HepG2 (cell line): ENCODE measurements around the gene AHNAK.

Experiments
- CTCF ChIP-seq: sonication (generic); formaldehyde crosslinking; IDR thresholded peaks from 2 replicates; pipeline ENCODE4 v1.5.0; 2020; ENCODE audit warnings: mild to moderate bottlenecking, missing genetic modification reagents, moderate library complexity
- DPF2 ChIP-seq: sonication (generic); formaldehyde crosslinking; IDR thresholded peaks from 2 replicates; pipeline ENCODE4 v1.4.0; 2020; ENCODE audit warnings: mild to moderate bottlenecking, low read depth, missing genetic modification reagents, borderline replicate concordance
- MAX ChIP-seq: IDR thresholded peaks from 2 replicates; pipeline ENCODE4 v1.6.1; 2012; ENCODE audit warnings: inconsistent platforms
- MLX ChIP-seq: IDR thresholded peaks from 2 replicates; pipeline ENCODE4 v1.6.1; 2016
- MYPOP ChIP-seq: sonication (generic); formaldehyde crosslinking; IDR thresholded peaks from 2 replicates; pipeline ENCODE4 v1.8.1; 2023; ENCODE audit warnings: mild to moderate bottlenecking, moderate library complexity, missing genetic modification reagents
- POLR2A ChIP-seq, 2 experiments: IDR thresholded peaks; 2 replicates each; pipeline ENCODE4 v1.6.1; 2011; ENCODE audit warnings: low read depth in 2 of 2, low read length in 2 of 2, mild to moderate bottlenecking in 1 of 2, moderate library complexity in 1 of 2; ENCODE audit not compliant: insufficient read depth in 1 of 2
- SIN3A ChIP-seq: IDR thresholded peaks from 2 replicates; pipeline ENCODE4 v1.6.1; 2011; ENCODE audit warnings: low read depth, mild to moderate bottlenecking, control low read depth, low read length, borderline replicate concordance
- SP2 ChIP-seq: sonication (generic); formaldehyde crosslinking; IDR thresholded peaks from 2 replicates; pipeline ENCODE4 v1.5.1; 2020; ENCODE audit warnings: mild to moderate bottlenecking, missing genetic modification reagents
- ZBTB14 ChIP-seq: sonication (generic); formaldehyde crosslinking; IDR thresholded peaks from 2 replicates; pipeline ENCODE4 v1.4.0; 2020; ENCODE audit warnings: missing genetic modification reagents
- ZBTB33 ChIP-seq: sonication (generic); formaldehyde crosslinking; IDR thresholded peaks from 2 replicates; pipeline ENCODE4 v1.4.0; 2020; ENCODE audit warnings: missing genetic modification reagents
- ZNF770 ChIP-seq: sonication (generic); formaldehyde crosslinking; IDR thresholded peaks from 2 replicates; pipeline ENCODE4 v1.5.0; 2020; ENCODE audit warnings: mild to moderate bottlenecking, missing genetic modification reagents

- TF ChIP-seq CTCF (CRISPR knock-in tag) = no peak
- TF ChIP-seq MYPOP (CRISPR knock-in tag) = no peak
- no peak for TF ChIP-seq POLR2A (IDR thresholded peaks at IDR 0.05; ENCODE audit: insufficient read depth in 1 of 2, low read depth in 2 of 2, low read length in 2 of 2)
- no peak for TF ChIP-seq SP2
- TF ChIP-seq ZBTB33 = no peak
- TF ChIP-seq DPF2 (CRISPR knock-in tag) = no peak
- no peak for TF ChIP-seq SIN3A
- no peak for TF ChIP-seq ZNF770 (CRISPR knock-in tag)
- no peak for TF ChIP-seq ZBTB14
- TF ChIP-seq MAX = no peak
- TF ChIP-seq MLX = no peak
These were observed 95.4 kb downstream of the AHNAK start for GRCh38 chr11:62451241-62451621.
